ENCODE data around the gene IMP3.

The IMP3 gene

GRCh38 chr15:75672646-75673425 lies 32.8 kb upstream of the IMP3 start:
- DNase-seq: no peak

GRCh38 chr15:75671730-75672602 lies 31.9 kb upstream of the IMP3 start:
- DNase-seq: no peak

GRCh38 chr15:75669879-75670212 lies 29.8 kb upstream of the IMP3 start:
- DNase-seq: no peak

GRCh38 chr15:75669191-75669878 lies 29.3 kb upstream of the IMP3 start:
- no peak for DNase-seq

GRCh38 chr15:75666823-75667501 lies 26.9 kb upstream of the IMP3 start:
- no peak for DNase-seq

GRCh38 chr15:75663931-75664421 lies 24.0 kb upstream of the IMP3 start:
- DNase-seq: no peak

GRCh38 chr15:75662823-75663519 lies 22.9 kb upstream of the IMP3 start:
- DNase-seq: peak; percentile 2

- no peak for DNase-seq
Observed at GRCh38 chr15:75661756-75662140, 21.7 kb upstream of the IMP3 start.

GRCh38 chr15:75661100-75661755 lies 21.2 kb upstream of the IMP3 start:
- DNase-seq: no peak

GRCh38 chr15:75659928-75660645 lies 20.1 kb upstream of the IMP3 start:
- DNase-seq: peak; percentile 61

GRCh38 chr15:75659141-75659771 lies 19.2 kb upstream of the IMP3 start:
- no peak for DNase-seq

GRCh38 chr15:75656813-75657212 lies 16.8 kb upstream of the IMP3 start:
- DNase-seq: no peak

GRCh38 chr15:75656331-75656730 lies 16.3 kb upstream of the IMP3 start:
- DNase-seq: no peak

- peak; percentile 65 for DNase-seq
Observed at GRCh38 chr15:75655931-75656330, 15.9 kb upstream of the IMP3 start.

GRCh38 chr15:75654201-75654907 lies 14.3 kb upstream of the IMP3 start:
- no peak for DNase-seq

GRCh38 chr15:75653347-75653913 lies 13.4 kb upstream of the IMP3 start:
- no peak for DNase-seq

GRCh38 chr15:75651810-75652543 lies 12.0 kb upstream of the IMP3 start:
- DNase-seq: no peak

GRCh38 chr15:75650908-75651809 lies 11.1 kb upstream of the IMP3 start:
- DNase-seq: no peak

Measured in NCI-H1694 treated with DMSO at 0.1 percent for 48 hours (cell line).